ENCODE results near the gene SEC23A.
"Not testable (repeated sequence)": the region's sequence is repeated elsewhere in the genome, so short reads cannot be mapped to it uniquely, and the experiment has no call there.

Gene SEC23A

DNA sequence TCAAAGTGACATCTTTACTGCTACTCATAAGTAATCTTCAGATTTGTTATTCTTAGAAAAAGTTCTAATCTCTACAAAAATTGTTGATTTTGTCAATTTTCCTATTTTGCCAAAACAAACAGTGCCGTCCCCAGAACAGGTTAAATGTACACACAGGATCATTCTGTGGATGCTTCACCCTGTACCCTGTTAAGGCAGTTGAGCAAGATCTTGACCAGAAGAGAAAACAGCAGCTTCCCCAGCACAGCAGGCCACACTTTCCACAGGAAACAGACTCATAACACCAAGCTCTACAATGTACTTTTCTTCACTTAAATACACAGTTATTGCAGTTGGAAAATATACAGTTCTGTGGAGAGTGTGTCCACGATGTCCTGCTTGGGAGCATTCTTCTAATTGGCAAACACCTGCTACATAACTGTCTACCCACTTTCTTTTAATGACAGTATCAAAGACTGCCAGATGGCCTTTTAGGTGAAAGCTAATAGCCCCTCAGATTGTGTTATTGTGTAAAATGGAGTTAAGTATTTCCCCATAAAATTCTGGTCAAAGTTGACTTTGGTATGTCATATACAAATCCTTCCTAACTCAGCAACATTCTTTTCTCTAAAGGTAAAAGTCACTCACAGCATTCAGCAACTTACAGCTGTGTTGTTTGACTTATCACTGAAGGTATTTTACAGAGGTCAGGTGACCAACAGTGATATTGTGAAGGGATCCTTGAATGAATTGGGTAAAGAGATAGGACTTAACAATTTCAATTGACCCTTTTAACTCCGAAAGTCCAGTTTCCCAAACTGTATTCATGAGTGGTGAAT is 77.0 kb downstream of the SEC23A start:
- Mint-ChIP-seq H3K27me3 (ENCODE audit: low read depth, poor library complexity) (no peaks in the 10 kb centered on the region), H3K27ac (peak overlapping the region; percentile 90), H3K4me1 (peaks cover 6% of the 10 kb centered on the region), H3K36me3 (ENCODE audit: low read depth) (peaks cover 26% of the 10 kb centered on the region), H3K4me3 (no peak overlapping the region), H3K9me3 (no peaks in the 10 kb centered on the region)
- DNase-seq: no peak
- TF ChIP-seq, protein P1, sequence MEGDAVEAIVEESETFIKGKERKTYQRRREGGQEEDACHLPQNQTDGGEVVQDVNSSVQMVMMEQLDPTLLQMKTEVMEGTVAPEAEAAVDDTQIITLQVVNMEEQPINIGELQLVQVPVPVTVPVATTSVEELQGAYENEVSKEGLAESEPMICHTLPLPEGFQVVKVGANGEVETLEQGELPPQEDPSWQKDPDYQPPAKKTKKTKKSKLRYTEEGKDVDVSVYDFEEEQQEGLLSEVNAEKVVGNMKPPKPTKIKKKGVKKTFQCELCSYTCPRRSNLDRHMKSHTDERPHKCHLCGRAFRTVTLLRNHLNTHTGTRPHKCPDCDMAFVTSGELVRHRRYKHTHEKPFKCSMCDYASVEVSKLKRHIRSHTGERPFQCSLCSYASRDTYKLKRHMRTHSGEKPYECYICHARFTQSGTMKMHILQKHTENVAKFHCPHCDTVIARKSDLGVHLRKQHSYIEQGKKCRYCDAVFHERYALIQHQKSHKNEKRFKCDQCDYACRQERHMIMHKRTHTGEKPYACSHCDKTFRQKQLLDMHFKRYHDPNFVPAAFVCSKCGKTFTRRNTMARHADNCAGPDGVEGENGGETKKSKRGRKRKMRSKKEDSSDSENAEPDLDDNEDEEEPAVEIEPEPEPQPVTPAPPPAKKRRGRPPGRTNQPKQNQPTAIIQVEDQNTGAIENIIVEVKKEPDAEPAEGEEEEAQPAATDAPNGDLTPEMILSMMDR (IDR thresholded peaks at IDR 0.05): no peak

DNA sequence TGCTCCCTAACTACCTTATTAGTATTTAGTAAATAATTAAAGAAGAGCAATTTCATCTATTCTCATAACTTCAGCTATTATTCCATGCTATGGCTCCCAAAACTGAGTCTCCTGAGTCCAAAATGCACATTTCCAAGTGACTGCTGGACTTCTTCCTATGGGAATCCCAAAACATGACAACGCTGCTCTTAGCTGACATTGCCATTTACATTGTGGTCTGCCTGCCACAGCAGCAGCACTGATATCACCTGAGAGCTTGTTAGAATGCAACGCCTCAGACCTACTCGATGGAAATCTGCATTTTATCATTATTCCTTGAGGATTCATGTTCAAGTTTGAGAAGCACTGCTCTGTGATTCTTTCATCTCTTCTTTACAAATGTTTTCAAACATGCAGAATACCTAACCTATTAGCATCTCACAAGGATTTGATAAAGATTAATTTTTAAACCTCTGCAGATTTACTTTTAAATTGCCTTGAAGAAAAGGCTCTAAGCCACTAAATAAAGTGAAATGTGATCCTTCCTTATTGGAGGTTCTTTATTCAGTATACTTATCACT is 77.7 kb downstream of the SEC23A start:
- H3K27ac Mint-ChIP-seq: peak overlapping the region; percentile 90

GRCh38 chr14:39023939-39024871 is 78.8 kb downstream of the SEC23A start:
- Mint-ChIP-seq H3K27ac (no peak overlapping the region), H3K36me3 (ENCODE audit: low read depth) (peaks cover 15% of the 10 kb centered on the region), H3K4me3 (no peak overlapping the region)

More for the DNA sequence above, 77.7 kb downstream of the SEC23A start:
- H3K4me1 Mint-ChIP-seq: peaks cover 6% of the 10 kb centered on the region
- no peak for DNase-seq
- H3K4me3 Mint-ChIP-seq: no peak overlapping the region
- peaks cover 2% of the 10 kb centered on the region for H3K9me3 Mint-ChIP-seq
- H3K27me3 Mint-ChIP-seq (ENCODE audit: low read depth, poor library complexity): no peaks in the 10 kb centered on the region
- TF ChIP-seq, protein P1 (IDR thresholded peaks at IDR 0.05): no peak
- peaks cover 20% of the 10 kb centered on the region for H3K36me3 Mint-ChIP-seq (ENCODE audit: low read depth)

GRCh38 chr14:39017096-39018016 is 85.7 kb downstream of the SEC23A start:
- not testable (repeated sequence) for H3K27ac Mint-ChIP-seq; H3K27me3 Mint-ChIP-seq (ENCODE audit: low read depth, poor library complexity)
- peak overlapping the region; percentile 83 for H3K4me3 Mint-ChIP-seq
- peaks cover 23% of the 10 kb centered on the region for H3K36me3 Mint-ChIP-seq (ENCODE audit: low read depth)
- H3K4me1 Mint-ChIP-seq: peaks cover 20% of the 10 kb centered on the region
- TF ChIP-seq, protein P1 (IDR thresholded peaks at IDR 0.05): peak; percentile 35
- H3K9me3 Mint-ChIP-seq: peaks cover 33% of the 10 kb centered on the region
- DNase-seq: peak; percentile 45

More at GRCh38 chr14:39023939-39024871, 78.8 kb downstream of the SEC23A start:
- TF ChIP-seq, protein P1 (IDR thresholded peaks at IDR 0.05): no peak
- Mint-ChIP-seq H3K4me1 (peaks cover 6% of the 10 kb centered on the region), H3K9me3 (peaks cover 12% of the 10 kb centered on the region), H3K27me3 (ENCODE audit: low read depth, poor library complexity) (no peaks in the 10 kb centered on the region)
- no peak for DNase-seq

DNA sequence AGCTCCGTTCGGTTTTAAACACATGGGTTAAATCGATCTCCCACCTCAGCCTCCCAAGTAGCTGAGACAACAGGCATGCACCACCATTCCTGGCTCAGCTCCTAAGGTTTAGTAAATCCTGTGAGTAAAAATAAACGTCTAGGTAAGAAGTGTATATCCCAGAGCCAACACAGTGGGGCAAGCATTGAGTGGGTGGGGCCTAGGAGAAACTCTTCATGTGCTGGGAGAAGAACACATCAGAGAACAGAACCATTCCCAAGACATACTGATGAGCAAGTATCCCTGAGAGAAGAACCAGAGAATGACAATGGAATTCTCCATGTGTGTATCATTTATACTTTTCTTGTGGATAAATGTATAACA is 86.3 kb downstream of the SEC23A start:
- TF ChIP-seq, protein P1 (IDR thresholded peaks at IDR 0.05): no peak
- peaks cover 20% of the 10 kb centered on the region for H3K4me1 Mint-ChIP-seq
- no peak for DNase-seq
- no peak overlapping the region for H3K27ac Mint-ChIP-seq
- H3K9me3 Mint-ChIP-seq: peaks cover 33% of the 10 kb centered on the region
- H3K4me3 Mint-ChIP-seq: peak overlapping the region; percentile 83
- peaks cover 23% of the 10 kb centered on the region for H3K36me3 Mint-ChIP-seq (ENCODE audit: low read depth)
- H3K27me3 Mint-ChIP-seq (ENCODE audit: low read depth, poor library complexity): no peaks in the 10 kb centered on the region

Data from nephron progenitor cell (in vitro differentiated cells).